Aorta (tissue), 5 donors: Measurements from ENCODE around the gene PLPP1. TPM values are rescaled to one million over a fixed set of nuclear protein-coding genes. Genes with fewer than 3 reads are reported as not detected.

ENCODE experiments used
- ATAC-seq: fragments of 200-7000 bp; cut with Tn5 transposase; one replicate; pipeline ENCODE4 v1.9.1; 2022; ENCODE audit warnings: moderate library complexity; ENCODE audit not compliant: low FRiP score
- DNase-seq, 2 donors: peaks; one replicate each; pipeline ENCODE4 v3.0.0-alpha.2; 2020
- H3K27ac ChIP-seq, 2 donors: one replicate each; pipeline ENCODE4 v1.5.1; 2013; ENCODE audit warnings: low read length in 2 of 2, mild to moderate bottlenecking in 2 of 2, moderate library complexity in 2 of 2, control low read depth in 1 of 2, inconsistent platforms in 1 of 2, low read depth in 1 of 2
- H3K27me3 ChIP-seq, 2 donors: one replicate each; pipeline ENCODE4 v1.6.1; 2013; ENCODE audit warnings: control low read depth in 1 of 2, low read length in 1 of 2, mild to moderate bottlenecking in 1 of 2, moderate library complexity in 1 of 2; ENCODE audit not compliant: insufficient read depth in 2 of 2, control insufficient read depth in 1 of 2
- H3K36me3 ChIP-seq, 2 donors: one replicate each; pipeline ENCODE4 v1.6.1; 2013; ENCODE audit warnings: control low read depth in 1 of 2, low read length in 1 of 2, mild to moderate bottlenecking in 1 of 2; ENCODE audit not compliant: insufficient read depth in 2 of 2, control insufficient read depth in 1 of 2
- H3K4me1 ChIP-seq, 2 donors: one replicate each; pipeline ENCODE4 v1.6.1; 2013; ENCODE audit warnings: low read length in 2 of 2, control low read depth in 1 of 2, mild to moderate bottlenecking in 1 of 2, moderate library complexity in 1 of 2; ENCODE audit not compliant: insufficient read depth in 2 of 2, control insufficient read depth in 1 of 2
- H3K4me3 ChIP-seq, 2 donors: one replicate each; pipeline ENCODE4 v1.5.1; 2013; ENCODE audit warnings: low read length in 2 of 2, control low read depth in 1 of 2, mild to moderate bottlenecking in 1 of 2
- H3K9me3 ChIP-seq: one replicate; pipeline ENCODE4 v1.6.1; 2013; ENCODE audit warnings: mild to moderate bottlenecking, low read length; ENCODE audit not compliant: control insufficient read depth
- WGBS, 2 donors: extraction: QIAGEN DNeasy Blood & Tissue Kit; methylation state at CpG; one replicate each; pipeline ENCODE4 v1.1.7; 2013; 5-methylcytosine and 5-hydroxymethylcytosine counted together
- intact Hi-C, 2 donors: fragments of 100-400 bp; cut with DNase I; formaldehyde crosslinking; loops; one replicate each; pipeline versions ENCODE4 v1.14.2 to v1.15.0; 2022
- polyA plus RNA-seq, 2 donors: library from polyadenylated mRNA; stranded (reverse); fragments of 200-250 nt; gene quantifications; one replicate each; pipeline ENCODE4 v1.2.3, GENCODE V29; 2013
- total RNA-seq, 2 donors: library from RNA; stranded (reverse); fragmentation: NEBNext Ultra II Directional; extraction: Animal tissue kit (Norgen Biotek cat#: 25700); gene quantifications; one replicate each; pipeline ENCODE4 v1.2.1, GENCODE V29; 2021
- donor health status: healthy with polysubstance abuse.
- donor health status: Bipolar disorder and iron deficiency.
- donor health status: DM: no; HTN: no; CAD: no.
- donor health status: DM: no; HTN: no; CAD: no.
- donor health status: DM: yes; HTN: yes; CAD: no.

PLPP1 gene
- total and polyA plus RNA-seq, 4 donors = 104 to 535 (median 170) TPM

DNA sequence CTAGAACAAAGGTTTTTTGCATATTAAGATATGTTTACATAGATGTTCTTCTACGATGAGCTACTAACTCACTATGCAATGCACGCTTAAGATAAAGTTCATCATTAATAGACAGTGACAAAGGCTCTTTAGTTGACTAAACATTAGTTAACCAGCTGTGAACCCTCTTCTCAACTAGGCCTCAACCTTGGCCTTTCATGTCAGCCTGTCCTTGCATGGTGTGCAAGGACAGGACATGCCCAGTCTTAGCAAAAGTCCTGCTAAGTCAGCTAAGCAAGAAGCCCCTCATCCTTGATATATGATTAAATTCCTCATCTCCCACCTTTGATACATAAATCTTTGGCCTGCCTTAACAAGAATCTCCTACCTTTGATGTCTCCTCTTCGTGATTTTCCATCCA is 50.9 kb downstream of the PLPP1 start:
- Histone ChIP-seq H3K4me1 (peaks cover 0 to 3% of the 10 kb centered on the region in 2 donors), H3K9me3 (no peaks in the 10 kb centered on the region), H3K27me3 (no peaks in the 10 kb centered on the region), H3K4me3 (no peak overlapping the region), H3K36me3 (no peaks in the 10 kb centered on the region), H3K27ac (no peak overlapping the region)
- ATAC-seq (no peak), DNase-seq (no peak)
- 86 to 90% methylated on average over 3 of the region's 3 CpGs for WGBS, 2 donors
- intact Hi-C loops = loop anchor here in 1 of 2 donors (5.0 kb wide), 1 partner anchor 33 kb away; no protein-coding TSS in a partner anchor

DNA sequence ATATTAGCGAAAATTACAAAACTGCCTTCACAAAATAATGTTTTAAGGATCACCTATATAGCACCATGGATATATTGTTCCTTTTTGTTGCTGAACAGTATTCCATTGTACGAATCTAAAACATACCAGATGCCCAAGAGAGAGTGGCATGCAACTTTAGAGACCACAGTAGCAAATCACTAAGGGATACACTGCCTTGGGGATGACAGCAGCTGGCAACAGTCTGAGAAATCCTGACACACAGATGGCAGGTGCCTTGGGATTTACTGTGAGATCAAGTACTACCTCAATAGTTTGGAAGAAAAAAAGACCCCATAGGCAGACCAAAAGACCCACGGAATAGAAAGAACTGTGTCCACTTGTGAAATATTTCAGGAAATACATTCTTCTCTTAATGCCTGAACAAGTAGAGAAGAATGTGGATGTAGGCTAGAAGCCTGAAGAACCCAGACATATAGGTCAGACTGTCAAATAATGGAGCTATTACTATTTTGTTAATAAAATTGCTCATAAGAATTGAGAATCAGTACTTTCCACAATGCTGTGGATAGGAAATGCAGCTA is 53.4 kb downstream of the PLPP1 start:
- Histone ChIP-seq H3K27me3 (no peaks in the 10 kb centered on the region), H3K4me1 (peaks cover 0 to 3% of the 10 kb centered on the region in 2 donors), H3K27ac (no peak overlapping the region), H3K36me3 (no peaks in the 10 kb centered on the region), H3K9me3 (no peaks in the 10 kb centered on the region), H3K4me3 (no peak overlapping the region)
- WGBS, 2 donors = 69% methylated on average over 3 of the region's 3 CpGs
- intact Hi-C loops = loop anchor here in 1 of 2 donors (5.0 kb wide), 1 partner anchor 36 kb away; no protein-coding TSS in a partner anchor
- DNase-seq = no peak
- ATAC-seq = no peak

DNA sequence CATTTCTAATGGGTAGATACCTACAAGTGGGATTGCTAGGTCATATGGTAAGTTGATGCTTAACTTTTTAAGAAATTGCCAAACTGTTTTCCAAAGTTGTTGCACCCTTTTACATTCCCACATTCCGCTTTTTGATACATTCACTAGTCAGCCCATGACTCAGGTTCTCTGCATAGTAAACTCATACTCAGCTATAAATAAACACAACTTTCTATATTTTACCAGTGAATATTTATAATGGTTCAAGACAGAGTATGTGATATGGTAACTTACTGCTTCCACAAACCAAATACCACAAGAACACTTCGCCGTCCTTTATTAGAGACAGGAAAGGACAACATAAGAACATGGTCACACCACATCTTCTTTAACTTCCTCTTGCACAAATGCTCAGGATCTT is 54.0 kb downstream of the PLPP1 start:
- intact Hi-C loops = loop anchor here in 1 of 2 donors (5.0 kb wide), 1 partner anchor 37 kb away; no protein-coding TSS in a partner anchor
- Histone ChIP-seq H3K36me3 (no peaks in the 10 kb centered on the region), H3K4me1 (peaks cover 0 to 3% of the 10 kb centered on the region in 2 donors), H3K9me3 (no peaks in the 10 kb centered on the region), H3K27me3 (no peaks in the 10 kb centered on the region), H3K4me3 (no peak overlapping the region), H3K27ac (no peak overlapping the region)
- ATAC-seq = no peak
- 65 to 71% methylated on average over 3 of the region's 3 CpGs for WGBS, 2 donors
- no peak for DNase-seq

DNA sequence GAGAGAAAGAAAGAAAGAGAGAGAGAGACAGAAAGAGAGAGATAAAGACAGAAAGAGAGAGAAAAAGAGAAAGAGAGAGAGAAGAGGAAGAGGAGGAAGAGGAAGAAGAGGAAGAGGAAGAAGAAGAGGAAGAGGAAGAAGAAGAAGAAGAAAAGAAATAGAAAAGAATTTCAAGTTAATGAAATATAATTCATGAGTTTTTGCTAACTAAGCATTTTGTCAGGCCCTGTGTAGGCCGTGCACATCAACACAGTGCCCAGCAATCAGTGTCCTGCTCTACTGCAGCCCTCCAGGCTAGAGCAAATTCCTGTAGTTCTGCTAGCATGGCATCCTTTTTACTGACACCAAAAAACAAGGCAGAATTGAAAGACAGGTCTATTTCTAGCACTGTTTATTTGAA is 62.1 kb downstream of the PLPP1 start:
- Histone ChIP-seq H3K4me1 (no peaks in the 10 kb centered on the region), H3K4me3 (no peak overlapping the region), H3K36me3 (no peaks in the 10 kb centered on the region), H3K27me3 (no peaks in the 10 kb centered on the region), H3K9me3 (no peaks in the 10 kb centered on the region), H3K27ac (no peak overlapping the region)
- intact Hi-C loops = no loop called here
- ATAC-seq (no peak), DNase-seq (no peak)
- WGBS, 2 donors = 35 to 48% methylated on average over 1 of the region's 1 CpG

DNA sequence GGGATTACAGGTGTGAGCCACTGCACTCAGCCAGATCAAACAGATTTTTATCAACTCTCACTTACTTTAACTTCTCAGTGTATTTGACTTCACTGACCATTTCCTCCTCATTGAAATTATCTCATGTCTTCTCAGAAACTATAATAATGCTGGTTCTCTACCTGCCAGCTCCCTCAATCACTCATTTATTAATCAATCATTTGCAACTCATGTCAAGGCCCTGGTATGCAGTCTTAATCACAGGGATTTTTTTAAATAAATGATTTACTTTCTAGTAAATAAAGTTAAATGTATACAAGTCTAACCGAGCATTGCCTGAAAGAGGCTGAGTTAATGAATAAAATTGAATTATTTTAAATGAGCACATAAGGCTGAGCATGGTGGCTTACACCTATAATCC is 63.3 kb downstream of the PLPP1 start:
- no peak for ATAC-seq
- intact Hi-C loops = no loop called here
- WGBS, 2 donors = 84 to 92% methylated on average over 1 of the region's 1 CpG
- H3K9me3 ChIP-seq = no peaks in the 10 kb centered on the region
- H3K4me3 ChIP-seq = no peak overlapping the region
- H3K27ac ChIP-seq = no peak overlapping the region
- DNase-seq = no peak
- H3K27me3 ChIP-seq = no peaks in the 10 kb centered on the region
- H3K4me1 ChIP-seq = no peaks in the 10 kb centered on the region
- H3K36me3 ChIP-seq = no peaks in the 10 kb centered on the region

DNA sequence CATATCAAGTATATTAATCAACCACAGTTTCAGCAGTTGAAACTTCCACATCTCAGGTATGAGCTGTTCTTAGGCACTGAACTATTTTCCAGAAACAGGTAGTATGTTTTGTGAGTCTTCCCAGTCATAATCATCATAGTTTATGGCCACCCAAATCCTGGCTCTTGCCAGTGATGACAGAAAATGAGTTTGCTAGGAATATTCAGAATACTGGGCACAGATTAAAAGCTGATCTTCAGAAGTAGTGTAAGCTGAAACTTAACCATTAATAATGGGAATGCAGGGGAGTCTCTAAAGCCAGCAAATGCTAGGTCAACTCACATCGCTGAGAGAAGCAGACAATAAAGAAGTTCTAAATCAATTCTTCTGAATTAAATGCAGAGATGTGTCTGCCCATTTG is 64.5 kb downstream of the PLPP1 start:
- H3K36me3 ChIP-seq = peaks cover 0 to 2% of the 10 kb centered on the region in 2 donors
- H3K27me3 ChIP-seq = no peaks in the 10 kb centered on the region
- DNase-seq = no peak
- H3K4me1 ChIP-seq = no peaks in the 10 kb centered on the region
- intact Hi-C loops = no loop called here
- 91 to 97% methylated on average over 1 of the region's 1 CpG for WGBS, 2 donors
- ATAC-seq = no peak
- no peaks in the 10 kb centered on the region for H3K9me3 ChIP-seq
- no peak overlapping the region for H3K27ac ChIP-seq
- no peak overlapping the region for H3K4me3 ChIP-seq

DNA sequence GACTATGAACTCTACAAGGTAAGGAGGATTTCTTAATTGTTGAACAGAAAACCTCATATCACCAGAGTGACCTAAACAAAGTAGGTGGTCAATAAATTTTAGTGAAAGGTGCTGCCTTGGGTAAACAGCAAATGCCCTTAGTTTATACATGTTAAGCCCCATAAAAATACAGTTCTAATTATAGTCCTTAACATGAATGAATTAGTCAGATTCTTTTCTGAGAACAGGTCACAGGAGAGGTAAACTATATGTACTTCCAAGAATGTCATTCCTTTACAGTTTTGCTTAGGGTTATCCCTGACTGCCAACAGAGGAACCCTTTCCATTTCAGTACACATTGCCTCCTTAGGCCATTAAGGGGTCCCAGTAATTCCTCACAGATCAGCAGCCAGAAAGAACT is 64.9 kb downstream of the PLPP1 start:
- no peak overlapping the region for H3K4me3 ChIP-seq
- no peak for ATAC-seq
- intact Hi-C loops = no loop called here
- H3K9me3 ChIP-seq = no peaks in the 10 kb centered on the region
- H3K4me1 ChIP-seq = no peaks in the 10 kb centered on the region
- no peak overlapping the region for H3K27ac ChIP-seq
- no peaks in the 10 kb centered on the region for H3K27me3 ChIP-seq
- DNase-seq = no peak
- peaks cover 0 to 2% of the 10 kb centered on the region in 2 donors for H3K36me3 ChIP-seq

DNA sequence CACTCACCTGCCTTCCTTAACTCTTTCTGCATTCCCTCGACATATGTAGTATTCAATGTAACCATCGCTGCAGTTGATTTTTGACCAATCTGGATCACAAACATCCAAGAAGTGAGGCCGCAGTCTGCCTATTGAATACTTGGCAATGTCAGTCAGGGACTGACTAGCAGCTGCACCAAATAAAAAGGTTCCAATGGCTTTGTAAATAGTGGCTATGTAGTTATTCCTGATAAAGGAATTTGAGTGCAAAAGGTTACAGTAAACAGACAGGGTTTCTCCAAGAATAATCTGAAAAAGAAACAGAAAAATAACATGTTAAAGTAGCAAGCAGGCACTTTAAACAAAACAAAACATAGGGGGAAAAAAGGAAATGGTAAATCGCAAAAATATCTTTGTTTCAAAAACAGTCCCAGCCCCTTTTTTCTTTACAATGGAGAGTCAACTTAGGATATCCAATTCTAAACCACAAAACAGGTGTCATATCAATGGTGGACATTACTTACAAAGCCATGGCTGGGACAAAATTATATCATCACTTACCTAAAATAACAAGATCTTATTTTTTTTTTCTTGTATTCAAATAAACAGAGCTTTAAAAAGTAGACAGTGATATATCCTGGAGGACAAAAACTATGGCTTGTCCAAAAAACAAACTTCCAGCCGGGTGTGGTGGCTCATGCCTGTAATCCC is 66.8 kb downstream of the PLPP1 start:
- Histone ChIP-seq H3K27me3 (no peaks in the 10 kb centered on the region), H3K9me3 (no peaks in the 10 kb centered on the region), H3K4me1 (no peaks in the 10 kb centered on the region), H3K36me3 (peaks cover 0 to 2% of the 10 kb centered on the region in 2 donors), H3K27ac (no peak overlapping the region), H3K4me3 (no peak overlapping the region)
- intact Hi-C loops = no loop called here
- 37 to 53% methylated on average over 5 of the region's 5 CpGs for WGBS, 2 donors
- no peak for DNase-seq
- no peak for ATAC-seq

DNA sequence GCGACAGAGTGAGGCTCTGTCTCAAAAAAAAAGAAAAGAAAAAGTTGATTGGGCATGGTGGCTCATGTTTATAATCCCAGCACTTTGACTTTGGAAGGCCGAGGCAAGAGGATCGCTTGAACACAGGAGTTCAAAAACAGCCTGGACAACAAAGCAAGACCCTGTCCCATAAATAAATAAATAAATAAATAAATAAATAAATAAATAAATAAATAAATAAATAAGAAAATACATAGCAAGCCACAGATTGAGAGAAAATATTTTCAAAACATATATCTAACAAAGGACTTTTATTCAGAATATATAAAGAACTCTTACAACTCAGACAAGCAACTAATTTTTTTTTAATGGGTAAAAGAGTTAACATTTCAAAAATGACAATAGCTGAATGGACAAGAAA is 71.2 kb downstream of the PLPP1 start:
- no peak for ATAC-seq
- peaks cover 0 to 2% of the 10 kb centered on the region in 2 donors for H3K4me1 ChIP-seq
- H3K27ac ChIP-seq = no peak overlapping the region
- peaks cover 0 to 2% of the 10 kb centered on the region in 2 donors for H3K36me3 ChIP-seq
- intact Hi-C loops = no loop called here
- no peak for DNase-seq
- WGBS, 2 donors = 96 to 99% methylated on average over 3 of the region's 3 CpGs
- H3K4me3 ChIP-seq = no peak overlapping the region
- no peaks in the 10 kb centered on the region for H3K27me3 ChIP-seq
- no peaks in the 10 kb centered on the region for H3K9me3 ChIP-seq
